Measurements from ENCODE around the gene FUZ. TPM values are rescaled to one million over a fixed set of nuclear protein-coding genes. Genes with fewer than 3 reads are reported as not detected.
"Not testable (repeated sequence)": the region's sequence is repeated elsewhere in the genome, so short reads cannot be mapped to it uniquely, and the experiment has no call there.

Gene FUZ
- polyA plus RNA-seq, 1 of the 3 experiments (the other 2 are of a cell fraction) = 29.9 TPM

DNA sequence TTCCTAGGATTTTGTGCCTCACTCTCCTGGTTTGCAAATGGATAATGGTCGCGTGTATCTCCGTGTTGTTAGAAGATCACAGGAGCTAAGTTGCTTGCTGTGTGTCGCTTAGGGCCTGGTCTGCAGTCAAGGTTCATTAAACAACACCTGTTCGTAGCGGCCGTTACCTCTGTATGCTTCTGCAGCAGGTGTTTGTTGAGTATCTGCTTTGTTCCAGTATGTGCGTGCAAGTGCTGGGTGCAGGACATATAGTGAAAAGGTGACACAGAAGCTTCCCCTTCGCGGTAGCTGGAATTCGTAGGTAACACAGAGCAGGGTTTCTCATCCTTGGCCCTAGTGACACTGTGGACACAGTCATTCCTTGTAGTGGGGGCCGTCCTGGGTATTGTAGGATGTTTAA is 10.4 kb upstream of the FUZ start:
- Histone ChIP-seq H3K4me3 (ENCODE audit: low read depth in 2 of 2, low read length in 1 of 2) (no peak overlapping the region), H3K9ac (no peak overlapping the region), H3K27ac (ENCODE audit: low read depth in 2 of 2, low read length in 1 of 2) (no peak overlapping the region), H3K4me1 (ENCODE audit: control insufficient read depth in 1 of 2, insufficient read depth in 2 of 2, low read depth in 1 of 2, low read length in 1 of 2) (peaks cover 0 to 16% of the 10 kb centered on the region in 2 experiments; a peak in 2 of 4 replicates), H3K9me3 (no peaks in the 10 kb centered on the region), H4K20me1 (ENCODE audit: insufficient read depth) (0 out of 2 replicates have a peak, but pooled peaks cover 4% of the 10 kb centered on the region), H2AFZ (ENCODE audit: low read depth) (no peak overlapping the region), H3K4me2 (no peak overlapping the region), H3K36me3 (replicated peaks in 1 of 2; ENCODE audit: control insufficient read depth in 1 of 2, insufficient read depth in 2 of 2, low read length in 1 of 2) (peaks cover 0 to 13% of the 10 kb centered on the region in 2 experiments), H3K9me2 (no peaks in the 10 kb centered on the region), H3K27me3 (ENCODE audit: insufficient read depth) (no peaks in the 10 kb centered on the region), H3F3A (replicated peaks; ENCODE audit: insufficient read depth) (no peaks in the 10 kb centered on the region), H3K79me2 (ENCODE audit: insufficient read depth) (peaks cover 86% of the 10 kb centered on the region)
- POLR2A ChIA-PET = no interaction called here
- 92% methylated on average over 12 of the region's 12 CpGs for WGBS (ENCODE audit: low lambda C conversion rate)
- TF ChIP-seq ZBTB33 (IDR thresholded peaks at IDR 0.05; ENCODE audit: borderline replicate concordance, low read depth) (no peak), SMC3 (IDR thresholded peaks at IDR 0.05; ENCODE audit: low read depth, low read length) (no peak), PBX3 (IDR thresholded peaks at IDR 0.05) (no peak), TAF1 (IDR thresholded peaks at IDR 0.05; ENCODE audit: borderline replicate concordance, low read depth, low read length) (no peak), NFIC (IDR thresholded peaks at IDR 0.05; ENCODE audit: borderline replicate concordance) (no peak)
- CTCF ChIA-PET = interaction anchor here (1.2 kb wide), 1 partner anchor 27 kb away, joined by 3 read pairs; no protein-coding TSS in a partner anchor
- DNase-seq = no peak

- H3F3A ChIP-seq (replicated peaks; ENCODE audit: insufficient read depth) = peaks cover 9% of the 10 kb centered on the region
- H3K9ac ChIP-seq = no peak overlapping the region
- no peaks in the 10 kb centered on the region for H3K27me3 ChIP-seq (ENCODE audit: insufficient read depth)
- ChIA-PET CTCF (interaction anchor here (1.1 kb wide), 1 partner anchor 33 kb away, joined by 3 read pairs; no protein-coding TSS in a partner anchor), POLR2A (interaction anchor here (1.8 kb wide), 1 partner anchor 30 kb away, joined by 4 read pairs; no protein-coding TSS in a partner anchor)
- H3K9me2 ChIP-seq = no peaks in the 10 kb centered on the region
- 90% methylated on average over 10 of the region's 10 CpGs for WGBS (ENCODE audit: low lambda C conversion rate)
- H3K4me1 ChIP-seq (ENCODE audit: control insufficient read depth in 1 of 2, insufficient read depth in 2 of 2, low read depth in 1 of 2, low read length in 1 of 2) = peaks cover 0 to 18% of the 10 kb centered on the region in 2 experiments; a peak in 2 of 4 replicates
- no peak for DNase-seq
- no peaks in the 10 kb centered on the region for H4K20me1 ChIP-seq (ENCODE audit: insufficient read depth)
- no peaks in the 10 kb centered on the region for H3K9me3 ChIP-seq
- no peak overlapping the region for H3K27ac ChIP-seq (ENCODE audit: low read depth in 2 of 2, low read length in 1 of 2)
- no peak overlapping the region for H2AFZ ChIP-seq (ENCODE audit: low read depth)
- H3K4me3 ChIP-seq (ENCODE audit: low read depth in 2 of 2, low read length in 1 of 2) = no peak overlapping the region; a peak in 1 of 4 replicates
- no peak for TF ChIP-seq MEF2A (IDR thresholded peaks at IDR 0.05; ENCODE audit: borderline replicate concordance, low read depth)
- no peak for TF ChIP-seq SMC3 (IDR thresholded peaks at IDR 0.05; ENCODE audit: low read depth, low read length)
- H3K36me3 ChIP-seq (replicated peaks in 1 of 2; ENCODE audit: control insufficient read depth in 1 of 2, insufficient read depth in 2 of 2, low read length in 1 of 2) = peaks cover 0 to 13% of the 10 kb centered on the region in 2 experiments
- H3K4me2 ChIP-seq = no peak overlapping the region; the same call in 1 of the 2 replicates
- H3K79me2 ChIP-seq (ENCODE audit: insufficient read depth) = peaks cover 69% of the 10 kb centered on the region
Observed at GRCh38 chr19:49820125-49820524, 7.0 kb upstream of the FUZ start.

- not testable (repeated sequence) for H3K27ac ChIP-seq (ENCODE audit: low read depth in 2 of 2, low read length in 1 of 2); DNase-seq; H4K20me1 ChIP-seq (ENCODE audit: insufficient read depth); H3K9me3 ChIP-seq; H3K27me3 ChIP-seq (ENCODE audit: insufficient read depth); H2AFZ ChIP-seq (ENCODE audit: low read depth); H3K9me2 ChIP-seq
- H3K4me3 ChIP-seq (ENCODE audit: low read depth in 2 of 2, low read length in 1 of 2) = peak overlapping the region; percentile 72 to 90
- CTCF ChIA-PET = interaction anchor here (0.9 to 1.2 kb wide), 6 partner anchors 15 to 198 kb away, joined by 3 to 4 read pairs (median 3); partner anchors contain the start of gene PTOV1
- peaks cover 0 to 18% of the 10 kb centered on the region in 2 experiments; a peak in 2 of 4 replicates for H3K4me1 ChIP-seq (ENCODE audit: control insufficient read depth in 1 of 2, insufficient read depth in 2 of 2, low read depth in 1 of 2, low read length in 1 of 2)
- H3F3A ChIP-seq (replicated peaks; ENCODE audit: insufficient read depth) = peaks cover 12% of the 10 kb centered on the region
- H3K79me2 ChIP-seq (ENCODE audit: insufficient read depth) = peaks cover 65% of the 10 kb centered on the region
- POLR2A ChIA-PET = interaction anchor here (0.6 to 1.8 kb wide), 2 partner anchors 31 to 46 kb away, joined by 3 to 4 read pairs; no protein-coding TSS in a partner anchor
- WGBS (ENCODE audit: low lambda C conversion rate) = 91% methylated on average over 7 of the region's 7 CpGs
- peaks cover 0 to 13% of the 10 kb centered on the region in 2 experiments for H3K36me3 ChIP-seq (replicated peaks in 1 of 2; ENCODE audit: control insufficient read depth in 1 of 2, insufficient read depth in 2 of 2, low read length in 1 of 2)
- H3K4me2 ChIP-seq = peak overlapping the region; percentile 97
- H3K9ac ChIP-seq = peak overlapping the region; percentile 98
Observed at GRCh38 chr19:49819452-49820115, 6.5 kb upstream of the FUZ start.

All from SK-N-SH (cell line).